ENCODE measurements around the gene HIVEP3. TPM values are rescaled to one million over a fixed set of nuclear protein-coding genes. Genes with fewer than 3 reads are reported as not detected.

Gene HIVEP3
- total RNA-seq, 1 donor from 2014 or later = 0.85 TPM

- peak; percentile 69 for DNase-seq
Measured at GRCh38 chr1:41870076-41870562, 48.6 kb downstream of the HIVEP3 start.

GRCh38 chr1:41868241-41868998 lies 50.3 kb downstream of the HIVEP3 start:
- DNase-seq = peak; percentile 25

- DNase-seq = no peak
Measured at GRCh38 chr1:41866285-41866684, 52.4 kb downstream of the HIVEP3 start.

GRCh38 chr1:41864471-41865040 lies 54.2 kb downstream of the HIVEP3 start:
- no peak for DNase-seq

- no peak for DNase-seq
Measured at GRCh38 chr1:41863718-41864117, 55.0 kb downstream of the HIVEP3 start.

GRCh38 chr1:41862384-41863221 lies 56.1 kb downstream of the HIVEP3 start:
- DNase-seq = peak; percentile 42

GRCh38 chr1:41861535-41862383 lies 57.0 kb downstream of the HIVEP3 start:
- DNase-seq = no peak

GRCh38 chr1:41860771-41861170 lies 58.0 kb downstream of the HIVEP3 start:
- DNase-seq = no peak

GRCh38 chr1:41860214-41860613 lies 58.5 kb downstream of the HIVEP3 start:
- DNase-seq = no peak

GRCh38 chr1:41859686-41860085 lies 59.0 kb downstream of the HIVEP3 start:
- DNase-seq = no peak

- no peak for DNase-seq
Measured at GRCh38 chr1:41856944-41857285, 61.8 kb downstream of the HIVEP3 start.

- DNase-seq = no peak
Measured at GRCh38 chr1:41856151-41856943, 62.4 kb downstream of the HIVEP3 start.

GRCh38 chr1:41855713-41856112 lies 63.0 kb downstream of the HIVEP3 start:
- no peak for DNase-seq

GRCh38 chr1:41853907-41854306 lies 64.8 kb downstream of the HIVEP3 start:
- DNase-seq = no peak

GRCh38 chr1:41852091-41852490 lies 66.6 kb downstream of the HIVEP3 start:
- DNase-seq = no peak

- DNase-seq = peak; percentile 84
Measured at GRCh38 chr1:41851589-41851988, 67.1 kb downstream of the HIVEP3 start.

GRCh38 chr1:41850029-41850428 lies 68.7 kb downstream of the HIVEP3 start:
- no peak for DNase-seq

GRCh38 chr1:41849211-41849759 lies 69.4 kb downstream of the HIVEP3 start:
- no peak for DNase-seq

- DNase-seq = no peak
Measured at GRCh38 chr1:41848216-41848952, 70.3 kb downstream of the HIVEP3 start.

GRCh38 chr1:41847733-41848132 lies 71.0 kb downstream of the HIVEP3 start:
- no peak for DNase-seq

All from dermis blood vessel endothelial cell (primary cell).